ENCODE data around the gene AMZ1.
"Not testable (repeated sequence)": the region's sequence is repeated elsewhere in the genome, so short reads cannot be mapped to it uniquely, and the experiment has no call there.

The AMZ1 gene

GRCh38 chr7:2729031-2729892 lies 41.3 kb downstream of the AMZ1 start:
- no peak for DNase-seq (ENCODE audit: low read depth)

GRCh38 chr7:2729893-2730716 lies 42.1 kb downstream of the AMZ1 start:
- no peak for DNase-seq (ENCODE audit: low read depth)

GRCh38 chr7:2730846-2731770 lies 43.1 kb downstream of the AMZ1 start:
- DNase-seq (ENCODE audit: low read depth) = no peak

- DNase-seq (ENCODE audit: low read depth) = no peak
These were observed 44.4 kb downstream of the AMZ1 start for GRCh38 chr7:2732388-2732787.

GRCh38 chr7:2732959-2733584 lies 45.1 kb downstream of the AMZ1 start:
- DNase-seq (ENCODE audit: low read depth) = peak; percentile 24

GRCh38 chr7:2734084-2734686 lies 46.2 kb downstream of the AMZ1 start:
- no peak for DNase-seq (ENCODE audit: low read depth)

- no peak for DNase-seq (ENCODE audit: low read depth)
These were observed 47.0 kb downstream of the AMZ1 start for GRCh38 chr7:2734751-2735571.

- DNase-seq (ENCODE audit: low read depth) = no peak
These were observed 47.7 kb downstream of the AMZ1 start for GRCh38 chr7:2735744-2736143.

GRCh38 chr7:2736411-2736914 lies 48.5 kb downstream of the AMZ1 start:
- no peak for DNase-seq (ENCODE audit: low read depth)

- not testable (repeated sequence) for DNase-seq (ENCODE audit: low read depth)
These were observed 49.2 kb downstream of the AMZ1 start for GRCh38 chr7:2737005-2737743.

GRCh38 chr7:2737771-2738540 lies 50.0 kb downstream of the AMZ1 start:
- DNase-seq (ENCODE audit: low read depth) = no peak

- no peak for DNase-seq (ENCODE audit: low read depth)
These were observed 51.0 kb downstream of the AMZ1 start for GRCh38 chr7:2738766-2739549.

GRCh38 chr7:2743523-2744185 lies 55.7 kb downstream of the AMZ1 start:
- not testable (repeated sequence) for DNase-seq (ENCODE audit: low read depth)

GRCh38 chr7:2748684-2749083 lies 60.7 kb downstream of the AMZ1 start:
- DNase-seq (ENCODE audit: low read depth) = not testable (repeated sequence)

GRCh38 chr7:2750004-2750407 lies 62.0 kb downstream of the AMZ1 start:
- DNase-seq (ENCODE audit: low read depth) = no peak

- no peak for DNase-seq (ENCODE audit: low read depth)
These were observed 63.1 kb downstream of the AMZ1 start for GRCh38 chr7:2751086-2751485.

GRCh38 chr7:2753148-2753547 lies 65.1 kb downstream of the AMZ1 start:
- no peak for DNase-seq (ENCODE audit: low read depth)
